MM.1S (cell line): Measurements from ENCODE around the gene AP2A2.

Source experiments
- EZH2 ChIP-seq: fragments of 300-600 bp; sonication (generic); optimal IDR thresholded peaks from 2 replicates; pipeline ENCODE3; 2017; ENCODE audit warnings: low read depth, mild to moderate bottlenecking, antibody characterized with exemption, low read length, mixed read lengths
- TF ChIP-seq, protein P1 (sequence below): fragments of 300-600 bp; sonication (generic); IDR thresholded peaks from 2 replicates; pipeline ENCODE4 v1.5.1; 2016; ENCODE audit warnings: antibody characterized with exemption, low read length, mixed read lengths

DNA sequence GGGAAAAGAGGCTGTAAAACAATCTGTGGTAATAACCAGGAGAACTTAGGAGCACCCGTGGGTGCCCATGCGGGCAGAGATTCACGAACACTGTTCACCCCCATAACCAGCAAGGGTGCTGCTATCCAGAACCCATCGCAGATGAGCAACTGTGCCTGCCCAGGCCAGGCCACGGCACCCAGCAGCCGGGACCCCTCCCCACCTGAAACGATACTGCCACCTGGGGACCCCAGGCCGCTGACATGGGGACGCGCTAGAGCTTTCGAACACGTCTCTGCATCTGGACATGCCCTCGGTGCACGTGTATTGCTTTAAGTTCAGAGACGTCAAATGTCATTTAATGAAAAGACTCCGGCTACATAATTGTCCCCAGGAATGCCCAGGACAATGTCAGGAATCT lies 134.7 kb downstream of the AP2A2 start:
- TF ChIP-seq, protein P1, sequence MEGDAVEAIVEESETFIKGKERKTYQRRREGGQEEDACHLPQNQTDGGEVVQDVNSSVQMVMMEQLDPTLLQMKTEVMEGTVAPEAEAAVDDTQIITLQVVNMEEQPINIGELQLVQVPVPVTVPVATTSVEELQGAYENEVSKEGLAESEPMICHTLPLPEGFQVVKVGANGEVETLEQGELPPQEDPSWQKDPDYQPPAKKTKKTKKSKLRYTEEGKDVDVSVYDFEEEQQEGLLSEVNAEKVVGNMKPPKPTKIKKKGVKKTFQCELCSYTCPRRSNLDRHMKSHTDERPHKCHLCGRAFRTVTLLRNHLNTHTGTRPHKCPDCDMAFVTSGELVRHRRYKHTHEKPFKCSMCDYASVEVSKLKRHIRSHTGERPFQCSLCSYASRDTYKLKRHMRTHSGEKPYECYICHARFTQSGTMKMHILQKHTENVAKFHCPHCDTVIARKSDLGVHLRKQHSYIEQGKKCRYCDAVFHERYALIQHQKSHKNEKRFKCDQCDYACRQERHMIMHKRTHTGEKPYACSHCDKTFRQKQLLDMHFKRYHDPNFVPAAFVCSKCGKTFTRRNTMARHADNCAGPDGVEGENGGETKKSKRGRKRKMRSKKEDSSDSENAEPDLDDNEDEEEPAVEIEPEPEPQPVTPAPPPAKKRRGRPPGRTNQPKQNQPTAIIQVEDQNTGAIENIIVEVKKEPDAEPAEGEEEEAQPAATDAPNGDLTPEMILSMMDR, result no peak
- no peak for TF ChIP-seq EZH2
